Astrocyte of the spinal cord (primary cell): ENCODE measurements around the gene RFWD3.

ENCODE experiments used
- DNase-seq: peaks from one replicate; pipeline ENCODE4 v3.0.0; 2011; ENCODE audit warnings: low read depth, low spot score
- H3K4me3 ChIP-seq: 2 replicates; pipeline ENCODE4 v1.5.1; 2011; ENCODE audit warnings: low read depth, mild to moderate bottlenecking, low read length, moderate library complexity
- in situ Hi-C: cut with HindIII; loops from 2 replicates; pipeline ENCODE4 v1.10.0; 2017; ENCODE audit warnings: low sequenced_read_pairs
- TF ChIP-seq, protein P1 (sequence below): IDR thresholded peaks from 2 replicates; pipeline ENCODE4 v1.5.1; 2012; ENCODE audit warnings: low read depth, mild to moderate bottlenecking, low read length, inconsistent platforms

Gene RFWD3

DNA sequence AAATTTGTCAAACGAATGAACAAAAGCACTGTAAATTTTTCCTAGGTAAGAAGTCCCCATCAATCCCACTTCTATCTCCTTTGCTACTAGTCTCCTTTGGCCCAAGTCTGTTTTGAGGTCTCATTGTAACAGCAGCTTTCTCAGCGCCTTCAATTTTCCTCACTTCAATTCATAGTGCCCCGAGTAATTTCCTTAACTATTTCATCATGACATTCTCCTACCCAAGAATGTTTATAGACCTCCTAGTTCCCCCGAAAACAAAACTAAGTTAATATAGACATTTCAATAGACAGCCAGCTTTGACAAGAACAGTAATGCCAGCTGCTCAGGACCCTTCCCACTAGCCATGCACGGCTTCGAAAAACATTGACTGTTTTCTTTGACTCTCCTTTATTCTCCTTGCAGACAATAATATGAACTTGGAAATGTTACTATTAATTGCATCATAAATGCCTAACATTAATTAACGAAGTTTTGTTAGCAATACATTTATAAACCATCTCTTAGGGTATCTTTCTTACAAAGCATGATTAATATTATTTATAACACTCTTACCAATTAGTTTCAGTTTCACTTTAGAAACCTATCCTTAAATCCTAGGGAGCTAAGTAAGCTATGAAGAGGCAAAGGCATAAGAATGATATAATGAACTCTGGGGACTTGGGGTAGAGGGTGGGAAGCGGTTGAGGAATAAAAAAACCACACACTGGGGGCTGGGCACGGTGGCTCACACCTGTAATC lies 82.6 kb downstream of the RFWD3 start:
- in situ Hi-C loops, result no loop called here
- no peak overlapping the region for H3K4me3 ChIP-seq
- TF ChIP-seq, protein P1, sequence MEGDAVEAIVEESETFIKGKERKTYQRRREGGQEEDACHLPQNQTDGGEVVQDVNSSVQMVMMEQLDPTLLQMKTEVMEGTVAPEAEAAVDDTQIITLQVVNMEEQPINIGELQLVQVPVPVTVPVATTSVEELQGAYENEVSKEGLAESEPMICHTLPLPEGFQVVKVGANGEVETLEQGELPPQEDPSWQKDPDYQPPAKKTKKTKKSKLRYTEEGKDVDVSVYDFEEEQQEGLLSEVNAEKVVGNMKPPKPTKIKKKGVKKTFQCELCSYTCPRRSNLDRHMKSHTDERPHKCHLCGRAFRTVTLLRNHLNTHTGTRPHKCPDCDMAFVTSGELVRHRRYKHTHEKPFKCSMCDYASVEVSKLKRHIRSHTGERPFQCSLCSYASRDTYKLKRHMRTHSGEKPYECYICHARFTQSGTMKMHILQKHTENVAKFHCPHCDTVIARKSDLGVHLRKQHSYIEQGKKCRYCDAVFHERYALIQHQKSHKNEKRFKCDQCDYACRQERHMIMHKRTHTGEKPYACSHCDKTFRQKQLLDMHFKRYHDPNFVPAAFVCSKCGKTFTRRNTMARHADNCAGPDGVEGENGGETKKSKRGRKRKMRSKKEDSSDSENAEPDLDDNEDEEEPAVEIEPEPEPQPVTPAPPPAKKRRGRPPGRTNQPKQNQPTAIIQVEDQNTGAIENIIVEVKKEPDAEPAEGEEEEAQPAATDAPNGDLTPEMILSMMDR, result no peak
- DNase-seq, result no peak

DNA sequence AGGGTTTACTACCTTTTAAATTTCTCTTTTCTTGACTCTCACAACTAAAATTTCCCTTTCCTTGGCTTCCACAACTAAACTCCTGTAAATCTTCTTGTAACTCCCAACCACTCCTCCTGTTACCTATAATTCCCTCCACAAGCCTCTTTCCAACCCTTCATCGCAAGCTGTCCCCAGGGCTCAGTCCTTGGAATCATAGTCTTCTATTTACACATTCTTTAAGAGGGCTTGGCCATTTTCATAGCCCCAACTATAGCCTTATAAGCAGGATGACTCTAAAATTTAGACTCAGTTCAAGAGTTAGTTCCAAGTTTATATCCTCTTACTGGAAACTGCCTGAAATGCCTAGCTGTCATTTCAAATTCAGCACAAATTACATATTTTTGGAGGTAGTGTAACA lies 83.7 kb downstream of the RFWD3 start:
- in situ Hi-C loops, result no loop called here
- no peak for DNase-seq
- no peak overlapping the region for H3K4me3 ChIP-seq
- TF ChIP-seq, protein P1, result no peak

DNA sequence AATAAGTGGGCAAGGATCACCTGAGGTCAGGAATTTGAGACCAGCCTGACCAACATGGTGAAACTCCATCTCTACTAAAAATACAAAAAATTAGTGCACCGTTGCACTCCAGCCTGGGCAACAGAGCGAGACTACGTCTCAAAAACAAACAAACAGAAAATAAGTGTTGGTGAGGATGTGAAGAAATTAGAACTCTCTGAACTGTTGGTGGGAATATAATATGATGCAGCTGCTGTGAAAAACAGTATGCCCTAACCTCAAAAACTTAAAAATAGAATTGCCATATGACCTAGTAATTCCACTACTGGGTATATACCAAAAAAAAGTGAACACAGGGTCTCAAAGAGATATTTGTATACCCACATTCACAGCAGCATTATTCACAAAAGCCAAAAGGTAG lies 85.8 kb downstream of the RFWD3 start:
- H3K4me3 ChIP-seq, result no peak overlapping the region
- TF ChIP-seq, protein P1, result no peak
- in situ Hi-C loops, result no loop called here
- no peak for DNase-seq

DNA sequence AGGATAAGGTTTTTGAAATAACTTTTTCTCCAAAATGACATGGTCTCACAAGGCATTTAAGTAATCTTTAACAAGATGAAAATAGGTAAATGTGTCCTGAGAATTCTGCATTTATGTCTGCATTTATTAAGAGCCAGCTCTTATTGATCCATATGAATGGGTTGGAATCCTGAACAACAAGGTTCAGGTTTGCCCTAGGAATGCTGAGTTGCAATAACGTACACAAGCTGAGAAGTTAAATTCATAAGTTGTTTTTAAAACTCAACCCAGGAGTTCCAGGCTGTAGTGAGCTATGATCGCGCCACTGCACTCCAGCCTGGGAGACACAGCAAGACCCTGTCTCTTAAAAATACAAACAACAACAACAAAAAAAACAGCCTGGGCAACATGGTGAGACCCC lies 87.8 kb downstream of the RFWD3 start:
- TF ChIP-seq, protein P1, result no peak
- no peak for DNase-seq
- in situ Hi-C loops, result no loop called here
- no peak overlapping the region for H3K4me3 ChIP-seq

DNA sequence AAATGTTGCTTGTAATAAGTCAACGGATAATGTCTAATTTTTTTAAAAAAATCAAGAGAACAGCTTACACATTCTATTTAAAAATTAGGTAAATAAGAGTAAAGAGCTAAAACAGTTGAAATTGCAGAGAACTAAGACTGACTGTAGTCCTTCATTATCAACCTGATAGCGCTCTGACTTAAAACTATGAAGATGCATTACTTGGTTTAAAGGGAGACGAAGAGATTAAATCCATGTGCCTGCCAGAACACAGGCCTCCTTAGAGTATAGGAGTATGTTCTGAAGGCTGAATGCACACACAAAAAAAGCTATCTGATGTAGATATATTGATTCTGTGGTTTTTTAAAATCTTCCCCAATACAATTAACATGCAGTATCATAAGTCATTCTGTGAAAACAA lies 88.2 kb downstream of the RFWD3 start:
- TF ChIP-seq, protein P1, result no peak
- in situ Hi-C loops, result no loop called here

DNA sequence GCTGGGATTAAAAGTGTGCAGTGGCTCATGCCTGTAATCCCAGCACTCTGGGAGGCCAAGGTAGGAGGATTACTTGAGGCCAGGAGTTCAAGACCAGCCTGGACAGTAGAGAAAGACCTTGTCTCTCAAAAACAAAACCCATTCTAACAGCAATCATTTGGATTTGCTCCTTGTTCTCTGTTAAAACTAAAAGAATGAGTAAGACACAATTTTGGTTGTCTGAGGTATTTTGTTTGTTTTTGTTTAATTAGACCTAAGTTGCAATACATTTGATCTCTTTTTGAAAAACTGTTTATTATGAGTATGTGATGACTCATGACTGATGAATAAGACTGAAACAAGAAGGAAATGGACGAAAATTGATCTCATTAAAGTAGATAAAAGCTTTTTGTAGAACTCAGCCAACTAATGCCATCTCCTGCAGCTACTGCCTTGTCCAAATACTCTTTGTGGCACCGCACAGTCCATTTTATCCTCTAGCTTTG lies 88.8 kb downstream of the RFWD3 start:
- in situ Hi-C loops, result no loop called here
- no peak overlapping the region for H3K4me3 ChIP-seq
- DNase-seq, result peak; percentile 74
- TF ChIP-seq, protein P1, result no peak

More for the DNA sequence above, 88.2 kb downstream of the RFWD3 start:
- H3K4me3 ChIP-seq, result no peak overlapping the region
- DNase-seq, result no peak
